ENCODE data around the gene B3GALNT2. TPM values are rescaled to one million over a fixed set of nuclear protein-coding genes. Genes with fewer than 3 reads are reported as not detected.

The B3GALNT2 gene
- total RNA-seq, 1 experiment from 2014 or later = 30.3 TPM

DNA sequence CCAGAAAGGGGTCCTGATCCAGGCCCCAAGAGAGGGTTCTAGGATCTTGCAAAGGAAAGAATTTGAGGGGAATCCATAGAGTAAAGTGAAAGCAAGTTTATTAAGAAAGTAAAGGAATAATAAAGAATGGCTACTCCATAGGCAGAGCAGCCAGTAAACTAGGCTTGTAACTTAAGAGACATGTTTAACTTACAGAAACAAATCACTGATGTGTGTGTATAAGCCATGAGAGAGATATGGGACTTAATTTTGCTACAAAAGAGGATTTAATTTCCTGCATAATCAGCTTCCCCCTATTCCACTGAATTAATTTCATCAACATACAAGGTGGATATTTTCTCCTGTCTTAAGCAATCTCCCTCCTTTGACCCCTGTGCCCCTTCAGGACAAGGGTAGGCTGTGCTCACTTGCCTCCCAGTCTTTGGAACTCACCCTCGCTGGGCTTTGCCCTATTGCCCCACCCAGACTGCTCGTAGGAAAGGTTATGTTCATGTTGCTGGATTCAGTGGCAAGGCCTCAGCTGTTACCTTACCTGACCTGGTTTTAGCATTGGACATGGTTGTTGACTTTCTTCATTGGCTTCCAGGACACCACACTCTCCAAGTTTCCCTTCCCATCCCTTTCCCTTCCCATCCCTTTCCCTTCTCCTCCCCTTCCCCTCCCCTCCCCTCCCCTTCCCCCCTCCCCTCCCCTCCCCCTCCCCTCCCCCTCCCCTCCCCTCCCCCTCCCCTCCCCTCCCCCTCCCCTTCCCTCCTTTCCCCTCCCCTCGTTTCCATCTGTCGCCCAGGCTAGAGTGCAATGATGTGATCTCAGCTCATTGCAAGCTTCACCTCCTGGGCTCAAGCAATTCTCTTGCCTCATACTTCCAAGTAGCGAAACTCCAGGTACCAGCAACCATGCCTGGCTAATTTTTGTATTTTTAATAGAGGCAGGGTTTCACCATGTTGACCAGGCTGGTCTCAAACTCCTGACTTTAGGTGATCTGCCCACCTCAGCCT, 92.5 kb downstream of the B3GALNT2 start:
- DNase-seq (ENCODE audit: low read depth) = no peak

DNA sequence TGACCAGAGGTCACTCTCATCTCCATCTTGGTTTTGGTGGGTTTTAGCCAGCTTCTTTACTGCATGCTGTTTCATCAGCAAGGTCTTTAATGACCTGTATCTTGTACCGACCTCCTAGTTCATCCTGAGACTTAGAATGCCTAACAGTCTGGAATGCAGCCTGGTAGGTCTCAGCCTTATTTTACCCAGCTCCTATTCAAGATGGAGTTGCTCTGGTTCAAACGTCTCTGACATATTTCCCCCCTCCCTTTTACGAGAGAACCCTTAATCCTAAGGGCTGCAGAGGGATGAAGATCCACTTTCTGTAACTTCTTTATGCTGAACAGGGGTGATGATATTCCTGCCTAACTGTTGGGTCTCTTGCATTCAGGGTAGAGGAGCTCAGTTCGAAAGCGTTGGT, 93.8 kb downstream of the B3GALNT2 start:
- DNase-seq (ENCODE audit: low read depth) = no peak

GRCh38 chr1:235409042-235409820, 95.0 kb downstream of the B3GALNT2 start:
- no peak for DNase-seq (ENCODE audit: low read depth)

DNA sequence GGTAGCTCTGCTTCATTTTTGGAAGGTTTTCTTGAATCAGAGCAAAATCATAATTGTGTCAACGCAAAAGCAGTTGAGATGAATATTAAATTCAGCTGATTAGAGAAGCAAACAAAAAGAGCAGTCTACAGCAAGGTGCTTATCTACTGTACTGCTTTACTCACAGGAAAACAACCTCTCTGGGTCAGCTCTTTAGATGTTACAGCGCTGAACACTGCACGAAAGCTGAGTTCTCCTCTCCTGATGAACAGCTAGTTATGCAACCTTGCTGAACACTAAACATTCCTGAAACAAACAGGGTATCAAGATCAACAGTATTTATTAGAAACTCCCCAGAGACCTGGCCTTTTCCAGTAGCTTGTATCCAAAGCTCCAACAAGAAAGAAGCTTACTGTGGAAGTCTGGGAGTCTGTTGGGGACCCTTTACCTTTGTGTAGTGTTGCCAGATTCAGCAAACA, 95.7 kb downstream of the B3GALNT2 start:
- no peak for DNase-seq (ENCODE audit: low read depth)

DNA sequence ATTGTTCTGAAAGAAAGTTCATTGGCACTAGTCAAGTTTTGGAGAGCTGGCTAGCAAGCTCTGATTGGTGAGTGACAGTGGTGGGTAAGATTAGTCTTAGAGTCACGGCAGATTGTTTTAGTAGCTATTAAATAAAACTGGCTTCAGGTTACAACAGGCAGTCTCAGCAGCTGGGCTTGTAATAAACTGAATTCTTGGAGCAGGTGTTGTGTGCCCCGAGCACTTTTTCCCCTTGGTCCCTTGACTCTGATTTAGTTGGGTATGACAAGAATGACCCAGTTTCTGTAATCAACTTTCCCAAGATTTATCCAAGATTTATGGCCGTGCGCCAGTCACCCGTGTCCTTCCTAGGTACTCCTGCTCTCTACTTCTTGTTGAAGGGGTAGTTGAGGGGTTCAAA, 96.8 kb downstream of the B3GALNT2 start:
- DNase-seq (ENCODE audit: low read depth) = no peak

- DNase-seq (ENCODE audit: low read depth) = peak; percentile 51
Measured at GRCh38 chr1:235404190-235404589, 100.1 kb downstream of the B3GALNT2 start.

DNA sequence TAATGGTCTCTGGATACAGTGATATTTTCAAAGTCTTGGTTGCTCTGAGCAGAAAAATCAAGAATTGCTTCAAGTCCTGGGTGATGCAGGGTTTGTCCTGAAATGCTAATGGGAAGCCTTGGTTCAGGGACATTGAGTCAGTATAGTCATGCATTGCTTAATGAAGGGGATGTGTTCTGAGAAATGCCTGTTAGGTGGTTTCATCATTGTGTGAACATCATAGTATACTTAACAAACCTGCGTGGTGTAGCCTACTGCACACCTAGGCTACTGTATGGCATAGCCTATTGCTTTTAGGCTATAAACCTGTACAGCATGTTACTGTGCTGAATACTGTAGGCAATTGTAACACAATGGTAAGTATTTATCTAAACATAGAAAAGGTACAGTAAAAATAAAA, 100.7 kb downstream of the B3GALNT2 start:
- DNase-seq (ENCODE audit: low read depth) = no peak

DNA sequence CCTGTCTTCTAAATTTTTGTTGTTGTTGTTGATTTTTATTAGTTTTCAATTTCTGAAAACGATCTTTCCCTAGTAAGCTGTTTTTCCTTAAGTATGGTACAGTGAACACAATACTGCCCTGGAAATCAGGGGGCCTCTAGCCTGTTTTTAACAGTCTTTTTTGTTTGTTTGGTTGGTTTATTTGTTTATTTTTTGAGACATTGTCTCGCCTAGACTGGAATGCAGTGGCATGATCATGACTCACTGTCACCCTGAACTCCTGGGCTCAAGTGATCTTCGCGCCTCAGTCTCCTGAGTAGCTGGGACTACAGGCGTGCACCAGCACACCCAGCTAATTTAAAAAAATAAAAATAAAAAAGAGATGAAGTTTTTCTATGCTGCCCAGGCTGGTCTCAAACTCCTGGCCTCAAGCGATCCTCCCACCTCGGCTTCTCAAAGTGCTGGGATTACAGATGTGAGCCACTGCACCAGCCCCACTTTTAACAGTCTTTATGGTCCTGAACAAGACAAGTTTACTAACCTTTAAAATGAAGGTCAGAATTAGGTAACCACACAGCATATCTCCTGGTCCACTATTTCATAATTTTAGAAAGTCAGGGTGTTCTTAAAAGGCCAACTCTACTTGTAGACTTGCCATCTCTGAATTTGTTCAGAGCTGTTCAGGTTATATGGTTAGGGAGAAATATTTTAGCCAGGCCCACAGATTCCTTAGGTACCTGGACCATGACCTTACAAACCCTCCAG, 101.6 kb downstream of the B3GALNT2 start:
- no peak for DNase-seq (ENCODE audit: low read depth)

DNA sequence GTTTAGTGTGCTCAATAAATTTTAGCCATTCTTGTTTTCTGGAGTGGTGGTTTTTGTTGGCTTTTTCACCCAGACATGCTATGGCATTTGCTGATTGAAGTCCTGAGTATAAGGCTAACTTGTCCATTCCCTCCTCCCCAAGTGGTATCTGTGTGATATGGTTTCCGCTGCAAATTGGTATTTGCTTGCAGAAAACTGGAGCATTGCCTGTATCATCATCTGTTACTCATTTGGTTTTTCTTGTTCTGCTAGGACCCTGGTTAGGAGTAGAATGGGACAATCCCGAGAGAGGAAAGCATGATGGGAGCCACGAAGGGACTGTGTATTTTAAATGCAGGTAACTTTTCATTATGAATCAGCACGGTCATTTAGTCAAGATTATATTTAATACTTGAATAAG, 103.0 kb downstream of the B3GALNT2 start:
- DNase-seq (ENCODE audit: low read depth) = no peak

Other genes starting within 250 kb of the B3GALNT2 start
- gene ARID4B, start 176.3 kb downstream of the B3GALNT2 start, total RNA-seq (2014; rRNA removed) = 13.0 and 19.1 TPM in 2 replicates
- gene GGPS1, start 175.9 kb downstream of the B3GALNT2 start, total RNA-seq (2014; rRNA removed) = 14.5 and 18.2 TPM in 2 replicates
- 21.8 and 22.4 TPM in 2 replicates for gene TBCE, start 137.0 kb downstream of the B3GALNT2 start, total RNA-seq (2014; rRNA removed)
- 0.06 and 0.11 TPM in 2 replicates for gene GNG4, start 145.3 kb upstream of the B3GALNT2 start, total RNA-seq (2014; rRNA removed)